ENCODE data around the gene CNOT9.
"Not testable (repeated sequence)": the region's sequence is repeated elsewhere in the genome, so short reads cannot be mapped to it uniquely, and the experiment has no call there.

The CNOT9 gene, protein sequence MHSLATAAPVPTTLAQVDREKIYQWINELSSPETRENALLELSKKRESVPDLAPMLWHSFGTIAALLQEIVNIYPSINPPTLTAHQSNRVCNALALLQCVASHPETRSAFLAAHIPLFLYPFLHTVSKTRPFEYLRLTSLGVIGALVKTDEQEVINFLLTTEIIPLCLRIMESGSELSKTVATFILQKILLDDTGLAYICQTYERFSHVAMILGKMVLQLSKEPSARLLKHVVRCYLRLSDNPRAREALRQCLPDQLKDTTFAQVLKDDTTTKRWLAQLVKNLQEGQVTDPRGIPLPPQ

DNA sequence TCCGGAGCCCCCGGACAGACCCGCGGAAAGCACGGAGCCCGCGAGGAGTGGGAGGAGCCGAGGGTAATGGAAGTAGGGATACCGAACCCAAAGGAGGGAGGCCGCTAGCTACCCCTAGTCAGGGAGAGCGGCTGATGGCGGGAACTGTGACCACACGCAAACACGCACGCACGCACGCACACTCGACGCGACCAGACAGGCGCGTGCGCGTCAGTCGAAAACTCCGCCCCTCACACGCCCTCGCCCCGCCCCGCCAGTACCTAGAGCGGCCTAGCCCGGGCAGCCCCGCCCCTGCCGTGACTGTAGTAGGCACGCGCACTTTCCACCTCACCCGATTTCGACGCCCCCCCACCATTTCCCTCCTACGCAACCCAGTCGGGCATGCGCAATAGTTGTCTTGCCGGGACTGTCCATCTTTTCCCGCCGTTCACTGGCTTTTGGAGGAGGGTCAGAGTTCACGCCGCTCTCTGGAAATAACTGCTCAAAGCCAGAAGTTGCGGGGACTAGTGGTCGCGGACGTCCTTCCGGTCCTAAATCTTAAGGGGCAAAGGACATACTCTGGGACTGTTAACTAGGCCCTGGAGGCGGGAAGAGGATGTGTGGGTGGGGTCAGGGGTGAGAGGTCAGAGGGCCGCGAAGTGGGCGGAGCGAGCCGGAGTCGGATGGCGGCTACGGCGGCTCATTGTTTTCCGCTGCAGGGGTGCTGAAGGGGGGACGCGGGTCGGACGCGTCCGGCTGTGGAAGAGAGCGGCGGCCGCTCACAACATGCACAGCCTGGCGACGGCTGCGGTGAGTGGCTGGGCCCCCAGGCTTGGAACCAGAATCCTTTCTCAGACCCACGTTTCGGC, at the start of gene CNOT9, which contains the start of gene USP37:
Gene CNOT9 (plus strand): TSS at position 650 of the 848 bp plus-strand sequence. CDS start 116 bp downstream, at position 766.
Gene USP37 (minus strand): TSS at position 162 of the 848 bp plus-strand sequence. CDS start 9,698 bp downstream, outside the sequence.
- peak; percentile 99 for DNase-seq

DNA sequence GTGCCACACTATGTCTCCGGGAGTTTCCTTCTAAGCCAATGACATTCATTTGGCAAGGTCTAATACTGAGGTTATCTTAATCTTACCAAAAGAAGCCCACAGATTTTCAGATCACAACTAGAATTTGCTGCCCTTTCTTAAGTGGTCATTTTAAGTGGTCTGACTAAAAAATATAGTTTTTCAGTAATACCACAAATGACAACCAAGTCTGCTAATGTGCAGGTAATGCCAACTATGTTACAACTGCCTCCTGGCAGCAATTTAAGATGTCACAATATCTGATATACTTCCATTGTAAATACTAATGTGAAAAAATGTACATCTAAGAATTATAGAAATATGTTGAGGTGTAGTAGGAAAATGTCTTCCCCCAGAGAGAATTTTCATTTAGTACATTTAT, 49.8 kb upstream of the CNOT9 start:
- no peak for DNase-seq

DNA sequence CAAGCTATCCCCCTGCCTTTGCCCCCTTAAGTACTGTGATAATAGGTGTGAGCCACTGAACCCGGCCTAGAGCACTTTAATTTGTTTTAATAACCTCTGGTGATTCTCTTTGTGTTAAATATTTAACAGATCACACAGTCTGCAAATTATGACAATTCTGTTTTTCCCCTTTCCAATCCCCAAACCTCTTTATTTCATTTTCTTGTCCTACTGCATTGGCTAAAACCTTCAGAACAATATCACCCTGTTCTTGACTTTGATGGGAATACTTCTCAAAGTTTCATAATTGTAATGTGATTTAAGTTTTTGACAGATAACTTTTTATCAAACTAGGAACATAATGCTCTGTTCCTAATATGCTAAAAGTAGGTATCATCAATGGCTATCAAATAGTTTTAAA, 45.0 kb upstream of the CNOT9 start:
- no peak for DNase-seq

DNA sequence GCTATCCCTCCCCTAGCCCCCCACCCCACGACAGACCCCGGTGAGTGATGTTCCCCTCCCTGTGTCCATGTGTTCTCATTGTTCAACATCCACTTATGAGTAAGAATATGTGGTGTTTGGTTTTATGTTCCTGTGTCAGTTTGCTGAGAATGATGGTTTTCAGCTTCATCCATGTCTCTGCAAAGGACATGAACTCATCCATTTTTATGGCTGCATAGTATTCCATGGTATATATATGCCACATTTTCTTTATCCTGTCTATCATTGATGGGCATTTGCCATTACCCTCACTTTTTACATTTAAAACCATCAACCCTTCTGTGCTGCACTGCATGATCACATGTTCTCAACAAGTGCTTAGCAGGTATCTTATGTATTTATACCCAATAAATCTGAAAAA, 40.2 kb upstream of the CNOT9 start:
- DNase-seq, result not testable (repeated sequence)

DNA sequence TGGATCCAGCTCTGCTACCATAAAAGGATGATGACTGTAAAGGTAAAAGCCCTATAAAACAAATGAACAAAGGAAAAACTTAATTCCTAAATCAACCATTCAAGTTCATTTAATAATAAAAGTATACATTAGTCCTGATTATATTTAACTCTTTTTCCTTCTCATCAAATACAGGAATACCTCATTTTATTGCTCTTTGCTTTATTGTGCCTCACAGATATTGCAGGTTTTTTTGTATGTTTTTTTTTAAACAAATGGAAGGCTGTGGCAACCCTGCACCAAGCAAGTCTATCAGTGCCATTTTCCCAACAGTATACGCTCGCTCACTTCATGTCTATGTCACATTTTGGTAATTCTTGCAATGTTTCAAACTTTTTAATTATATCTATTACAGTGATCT, 38.6 kb upstream of the CNOT9 start:
- no peak for DNase-seq

DNA sequence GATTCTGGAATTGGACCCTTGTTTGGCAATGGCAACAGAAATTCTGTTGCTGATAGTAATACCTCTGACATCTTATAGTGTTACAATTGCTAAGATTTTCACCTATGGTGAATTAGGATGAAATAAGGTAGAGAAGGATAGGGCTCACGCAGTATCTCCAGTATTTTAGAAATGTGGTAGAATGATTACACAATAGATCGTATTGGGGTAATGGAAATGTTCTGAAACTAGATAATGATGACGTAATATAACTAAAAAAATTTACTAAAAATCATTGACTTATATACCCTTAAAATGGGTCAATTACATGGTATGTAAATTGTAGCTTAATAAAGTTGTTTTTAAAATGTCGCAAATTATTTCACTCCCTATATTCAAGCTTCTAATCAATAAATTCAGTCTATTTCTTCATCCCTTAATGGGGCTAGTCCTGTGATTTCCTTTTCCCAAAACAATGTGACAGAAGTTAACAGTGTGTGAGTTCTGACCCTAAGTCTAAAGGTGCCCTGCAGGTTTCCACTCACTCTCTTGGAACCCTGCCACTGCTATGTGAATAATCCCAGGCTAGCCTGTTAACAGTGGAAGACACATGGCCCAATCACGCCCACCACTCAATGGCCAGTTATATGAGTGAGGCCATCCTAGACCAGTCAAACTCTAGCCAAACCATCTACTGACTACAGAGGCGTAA, 31.7 kb upstream of the CNOT9 start:
- no peak for DNase-seq

DNA sequence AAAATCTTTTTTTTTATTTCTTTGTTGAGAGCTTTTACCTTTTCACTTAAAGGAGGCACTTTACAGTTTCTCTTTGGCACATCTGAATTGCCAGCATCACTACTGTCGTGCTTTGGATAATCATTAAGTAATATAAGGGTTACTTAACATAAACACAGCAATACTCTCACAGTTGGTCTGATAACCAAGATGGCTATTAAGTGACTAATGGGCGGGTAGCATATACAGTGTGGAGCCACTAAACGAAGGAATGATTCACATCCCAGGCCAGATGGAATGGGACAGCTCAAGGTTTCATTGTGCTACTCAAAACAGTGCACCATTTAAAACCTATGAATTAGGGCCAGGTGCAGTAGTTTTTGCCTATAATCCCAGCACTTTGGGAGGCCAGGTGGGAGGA, 28.6 kb upstream of the CNOT9 start:
- DNase-seq, result no peak

DNA sequence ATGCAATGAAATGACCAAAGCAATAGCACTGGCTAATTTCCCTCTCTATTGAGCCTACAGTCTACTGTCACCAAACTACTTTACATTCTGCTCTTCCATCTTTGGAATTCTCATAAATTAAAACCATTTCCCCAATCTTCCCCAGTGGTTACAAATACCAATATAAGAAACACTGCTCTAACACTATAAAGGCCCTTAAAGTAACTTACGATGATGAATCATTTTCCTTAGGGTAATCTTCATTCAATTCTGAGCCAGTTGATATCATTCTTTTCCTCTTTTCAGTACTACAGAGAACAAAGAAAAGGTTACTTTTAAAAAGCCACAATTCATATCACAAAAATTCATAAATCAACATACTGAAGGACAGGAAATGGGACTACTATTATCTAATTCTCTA, 22.6 kb upstream of the CNOT9 start:
- no peak for DNase-seq

DNA sequence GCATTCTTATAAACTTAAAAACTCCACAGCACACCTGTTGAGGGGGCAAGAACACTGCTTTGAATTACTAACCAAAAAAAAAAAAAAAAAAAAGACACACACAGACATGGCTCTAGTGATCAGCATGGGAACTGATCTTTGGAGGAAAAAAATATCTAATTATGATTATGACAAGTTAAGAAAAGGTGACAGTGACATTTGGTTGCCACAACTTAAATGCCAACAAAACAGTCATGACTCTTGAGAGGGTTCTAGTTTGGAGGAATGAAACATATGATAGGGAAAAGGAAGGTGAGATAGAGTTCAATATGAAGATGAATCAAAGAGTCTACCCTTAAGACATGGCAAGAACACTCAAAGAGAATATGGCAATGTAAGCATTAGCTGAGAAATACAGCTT, 21.1 kb upstream of the CNOT9 start:
- DNase-seq, result no peak

DNA sequence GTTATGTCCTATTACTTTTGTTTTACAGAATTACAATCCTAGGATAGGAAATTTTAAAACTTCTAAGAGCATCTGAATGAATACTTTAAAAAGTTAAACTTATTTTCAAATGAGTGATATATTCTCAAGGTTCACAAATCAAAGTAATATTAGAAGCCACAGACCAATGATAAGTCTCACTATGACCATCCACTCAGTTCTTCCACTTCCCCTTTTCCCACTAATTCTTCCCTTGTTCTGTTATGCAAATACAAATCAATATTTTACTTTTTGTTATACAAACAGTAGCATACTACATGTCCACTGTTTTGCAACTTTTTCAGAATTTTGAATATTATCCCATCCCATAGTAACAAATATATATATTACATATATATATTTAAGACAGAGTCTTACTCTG, 20.7 kb upstream of the CNOT9 start:
- DNase-seq, result no peak

DNA sequence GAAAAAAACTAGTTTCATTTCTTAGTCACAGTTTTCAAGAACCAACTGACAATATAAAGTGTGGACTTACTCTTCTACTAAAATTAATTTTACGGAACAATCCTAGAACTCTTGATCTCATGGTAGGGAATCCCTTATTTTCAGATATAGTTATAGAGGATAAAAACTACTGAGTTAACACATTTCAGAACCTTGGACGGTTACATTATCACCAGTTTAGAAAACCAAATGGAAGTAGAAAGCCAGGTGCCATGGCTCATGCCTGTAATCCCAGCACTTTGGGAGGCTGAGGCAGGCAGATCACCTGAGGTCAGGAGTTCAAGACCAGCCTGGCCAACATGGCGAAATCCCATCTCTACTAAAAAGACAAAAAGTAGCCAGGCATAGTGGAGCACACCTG, 14.4 kb upstream of the CNOT9 start:
- not testable (repeated sequence) for DNase-seq

DNA sequence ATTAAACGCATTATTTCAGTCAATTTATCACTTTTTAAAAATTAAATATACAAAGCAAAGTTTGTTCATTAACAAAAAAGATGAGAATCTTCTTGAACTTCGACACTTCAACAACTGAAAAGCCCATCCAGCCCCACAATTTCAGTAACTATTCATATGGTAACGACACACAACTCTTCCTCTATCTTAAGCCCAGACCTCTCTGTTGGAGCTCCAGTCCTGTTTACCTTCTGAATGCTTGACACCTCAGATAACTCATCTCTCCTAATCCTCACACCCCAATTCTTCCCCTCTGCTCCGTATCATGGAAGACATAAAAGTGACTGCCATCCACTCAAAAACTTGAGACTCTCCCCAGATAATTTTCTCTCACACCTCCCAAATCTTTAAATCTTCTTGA, 13.1 kb upstream of the CNOT9 start:
- DNase-seq, result no peak

DNA sequence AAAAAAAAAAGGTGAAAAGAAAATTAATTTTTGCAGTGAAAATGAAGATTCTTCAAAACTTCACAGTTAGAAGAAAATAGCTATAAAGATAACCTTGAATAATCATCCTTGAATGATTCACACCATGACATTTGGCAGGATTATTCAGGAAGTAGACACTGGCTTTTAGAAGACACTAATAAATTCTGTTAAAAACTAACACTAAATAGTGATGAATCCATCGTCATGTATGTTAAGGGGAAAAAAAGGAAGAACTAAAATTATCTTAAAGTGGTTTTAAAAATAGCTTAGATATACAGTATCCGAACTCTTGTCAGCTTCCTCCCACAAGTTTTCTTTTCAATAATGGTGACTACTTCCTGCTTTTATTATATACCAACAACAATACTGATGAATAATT, 10.7 kb upstream of the CNOT9 start:
- DNase-seq, result no peak

DNA sequence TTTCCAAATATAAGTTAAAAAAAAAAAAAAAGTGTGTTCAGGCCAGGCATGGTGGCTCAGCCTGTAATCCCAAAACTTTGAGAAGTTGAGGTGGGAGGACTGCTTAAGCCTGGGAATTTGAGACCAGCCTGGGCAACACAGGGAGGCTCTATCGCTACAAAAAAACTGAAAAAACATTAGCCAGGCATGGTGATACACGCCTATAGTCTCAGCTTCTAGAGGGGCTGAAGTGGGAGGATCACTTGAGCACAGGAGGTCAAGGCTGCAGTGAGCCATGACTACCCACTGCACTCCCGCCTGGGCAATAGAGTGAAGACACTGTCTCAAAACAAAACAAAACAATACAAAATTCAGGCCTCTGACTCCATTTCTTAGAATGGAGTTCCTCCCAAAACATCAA, 9.7 kb upstream of the CNOT9 start:
- DNase-seq, result no peak

DNA sequence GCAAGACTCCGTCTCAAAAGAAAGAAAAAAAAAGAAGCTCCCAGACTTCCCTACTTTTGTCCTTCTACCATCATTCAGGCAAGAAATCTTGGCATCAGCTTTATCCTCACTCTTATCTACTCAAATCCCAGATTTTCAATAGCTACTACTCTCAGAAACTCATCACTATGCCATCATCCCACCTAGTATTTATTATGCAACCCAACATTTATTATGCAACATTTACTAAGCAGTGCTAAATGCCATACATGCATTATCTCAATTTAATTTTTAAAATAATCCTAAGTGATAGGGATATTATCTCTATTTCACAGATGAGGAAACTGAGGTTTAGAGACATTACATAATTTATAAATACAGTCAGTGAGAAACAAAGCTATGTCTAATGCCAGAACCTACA, 4.6 kb upstream of the CNOT9 start:
- DNase-seq, result no peak

DNA sequence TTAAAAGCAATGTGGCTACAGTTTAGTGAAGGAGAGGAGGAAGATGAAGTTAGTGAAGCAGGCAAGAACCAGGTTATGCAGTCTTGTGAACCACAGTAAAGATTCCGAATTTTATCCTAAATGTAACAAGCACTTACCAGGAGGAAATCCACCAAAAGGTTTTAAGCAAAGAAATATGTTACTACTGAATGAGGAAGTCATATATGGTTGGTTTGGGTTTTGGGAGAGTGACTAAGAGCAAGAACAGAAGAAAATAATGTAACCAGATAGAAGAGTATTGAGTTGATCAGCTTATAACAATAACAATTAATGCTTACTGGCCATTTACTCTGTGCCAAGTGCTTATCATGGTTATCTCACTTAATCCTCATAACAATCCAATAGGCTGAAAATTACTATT, 2.3 kb upstream of the CNOT9 start:
- DNase-seq, result no peak

DNA sequence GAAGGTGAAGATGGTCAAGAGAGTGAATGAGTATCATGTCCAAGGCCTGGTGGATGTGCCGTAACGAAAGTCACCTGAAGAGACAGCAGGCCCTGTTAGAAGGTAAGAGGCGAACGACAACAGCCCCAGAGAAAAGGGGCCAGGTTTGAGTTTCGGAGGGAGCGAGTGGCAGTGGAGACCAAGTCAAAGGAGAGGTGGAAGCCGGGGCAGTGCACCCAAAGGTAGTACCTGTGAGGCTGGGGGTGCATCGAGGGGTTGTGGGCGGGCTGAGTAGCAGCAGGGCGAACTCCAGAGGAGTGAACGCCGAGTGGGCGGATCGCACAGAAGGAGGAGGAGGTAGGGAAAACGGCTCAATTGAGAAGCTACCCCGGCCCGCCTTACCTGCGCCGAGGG, 846 bp upstream of the CNOT9 start:
- no peak for DNase-seq

DNA sequence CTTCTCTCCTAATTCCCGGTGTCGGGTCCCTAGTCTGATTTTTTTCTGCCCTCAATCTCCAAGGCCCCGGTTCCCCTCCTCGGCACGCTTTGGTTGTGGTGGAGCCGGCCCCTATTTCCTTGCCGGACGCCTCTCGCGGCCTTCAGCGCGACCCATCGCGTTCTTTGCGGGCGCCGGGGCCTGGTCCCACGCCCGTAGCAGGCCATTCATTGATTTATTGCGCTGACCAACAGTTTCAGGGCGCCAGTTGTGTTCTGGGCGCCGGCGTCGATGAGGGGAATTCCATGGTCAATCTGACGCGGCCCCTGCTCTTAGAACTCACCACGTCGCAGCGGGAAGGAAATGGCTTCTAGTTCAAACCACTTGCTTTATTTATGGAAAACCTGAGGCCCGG, 396 bp downstream of the CNOT9 start:
- peak; percentile 51 for DNase-seq

DNA sequence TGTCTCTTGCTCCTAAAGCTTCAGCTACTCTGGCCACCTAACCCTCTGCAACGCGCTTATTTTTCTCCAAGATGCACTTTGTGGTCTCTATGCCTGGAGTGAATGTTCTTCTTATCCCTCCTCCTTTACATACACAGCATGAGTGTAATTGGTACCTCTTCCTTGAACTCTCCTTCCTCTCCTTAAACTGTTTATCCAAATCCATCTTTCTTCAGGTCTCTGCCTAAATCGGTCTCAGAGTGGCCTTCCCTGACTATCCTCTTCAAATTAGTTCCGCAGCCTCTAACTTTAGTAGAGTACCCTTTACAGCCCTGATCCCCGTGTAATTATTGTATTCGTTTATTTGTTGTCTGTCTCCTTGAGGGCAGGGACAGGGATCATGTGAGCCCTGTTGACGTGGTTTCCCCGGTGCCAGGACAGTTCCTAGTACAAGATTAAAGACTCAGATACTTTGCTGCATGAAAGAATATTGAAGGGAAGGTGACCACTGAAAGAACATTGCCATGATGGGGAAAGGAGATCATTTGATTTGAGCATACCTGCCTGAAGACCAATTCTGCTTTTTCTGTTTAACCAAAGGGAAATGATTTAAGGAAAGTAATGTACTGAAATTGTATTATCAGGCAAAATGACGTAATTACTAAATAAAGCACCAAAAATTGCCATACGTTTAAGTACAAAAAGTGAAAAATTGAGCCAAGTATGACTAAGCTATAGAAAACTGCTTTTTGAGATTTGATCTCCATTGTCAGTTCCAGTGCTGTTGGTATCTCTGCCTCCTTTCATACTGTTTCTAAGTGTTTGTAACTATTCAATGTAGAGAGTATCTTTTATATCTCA, 1.2 kb downstream of the CNOT9 start:
- peak; percentile 71 for DNase-seq

DNA sequence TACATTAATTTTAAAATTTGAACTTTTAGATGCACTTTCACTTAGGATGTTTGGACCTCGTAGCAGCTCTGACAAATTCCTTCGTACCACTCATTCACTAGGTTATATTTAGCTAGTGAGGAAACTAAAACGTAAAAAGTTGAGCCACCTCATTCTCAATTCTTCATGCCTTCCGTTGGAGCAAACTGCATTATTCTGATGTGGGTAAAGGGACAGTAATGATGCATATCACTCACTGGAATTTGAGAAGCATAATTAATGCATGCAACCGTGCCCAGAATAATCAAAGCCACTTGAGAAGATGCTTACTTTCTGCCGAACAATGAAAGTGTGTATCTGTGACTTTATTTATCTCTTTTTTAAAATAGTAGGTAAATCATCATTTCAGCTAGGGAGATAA, 2.2 kb downstream of the CNOT9 start:
- DNase-seq, result no peak

DNA sequence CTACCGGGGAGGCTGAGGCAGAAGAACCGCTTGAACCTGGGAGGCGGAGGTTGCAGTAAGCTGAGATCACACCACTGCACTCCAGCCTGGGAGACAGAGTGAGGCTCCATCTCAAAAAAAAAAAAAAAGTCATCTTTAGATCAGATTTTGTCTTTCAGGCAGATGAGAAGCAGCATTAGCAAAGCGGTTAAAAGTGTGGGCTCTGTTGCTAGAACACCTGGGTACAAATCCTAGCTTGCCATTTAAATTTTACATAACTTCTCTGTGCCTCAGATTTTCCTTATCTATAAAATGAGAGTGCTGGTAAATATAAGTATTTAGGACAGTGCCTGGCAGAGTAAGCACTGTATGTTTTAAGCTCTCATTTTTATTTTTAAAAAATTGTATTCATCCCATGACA, 8.2 kb downstream of the CNOT9 start:
- DNase-seq, result no peak

DNA sequence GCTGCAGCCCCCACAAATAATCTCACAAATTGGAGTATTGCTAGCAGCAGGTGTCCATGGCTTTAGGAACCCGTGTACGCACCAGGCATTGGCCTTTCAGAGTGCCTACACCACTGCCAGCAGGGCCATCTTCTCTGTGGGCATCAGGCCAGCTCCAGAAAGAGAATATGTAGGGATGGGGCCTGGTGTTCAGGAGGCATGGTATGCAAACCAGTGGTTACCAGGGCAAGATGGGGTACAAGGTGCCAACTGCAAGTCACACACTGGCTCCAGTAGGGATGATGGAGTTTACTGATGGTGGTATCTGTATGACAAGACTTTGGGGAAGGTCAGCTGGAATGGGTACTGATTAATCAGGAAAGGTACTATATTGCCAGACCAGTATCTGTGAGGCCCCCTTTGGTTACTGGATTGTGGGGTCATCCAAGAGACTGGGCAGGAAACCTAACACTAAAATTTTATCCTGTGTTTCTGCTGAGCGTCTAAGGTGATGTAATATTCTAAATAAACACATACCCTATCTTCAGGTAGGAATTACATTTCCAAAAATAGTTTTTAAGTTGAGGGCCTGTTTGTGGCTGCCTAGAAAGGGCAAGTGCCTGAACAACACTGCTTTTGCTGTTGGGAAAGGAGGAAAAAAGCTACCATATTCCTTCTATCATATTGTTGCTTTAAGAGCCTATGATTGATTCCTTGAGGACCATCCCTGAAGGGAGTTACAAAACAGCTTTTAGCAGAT, 9.0 kb downstream of the CNOT9 start:
- DNase-seq, result no peak
